ENCODE data around the gene DCLK3. TPM values are rescaled to one million over a fixed set of nuclear protein-coding genes. Genes with fewer than 3 reads are reported as not detected.

The DCLK3 gene
- total RNA-seq, 1 experiment from 2014 or later = 1.4 TPM

DNA sequence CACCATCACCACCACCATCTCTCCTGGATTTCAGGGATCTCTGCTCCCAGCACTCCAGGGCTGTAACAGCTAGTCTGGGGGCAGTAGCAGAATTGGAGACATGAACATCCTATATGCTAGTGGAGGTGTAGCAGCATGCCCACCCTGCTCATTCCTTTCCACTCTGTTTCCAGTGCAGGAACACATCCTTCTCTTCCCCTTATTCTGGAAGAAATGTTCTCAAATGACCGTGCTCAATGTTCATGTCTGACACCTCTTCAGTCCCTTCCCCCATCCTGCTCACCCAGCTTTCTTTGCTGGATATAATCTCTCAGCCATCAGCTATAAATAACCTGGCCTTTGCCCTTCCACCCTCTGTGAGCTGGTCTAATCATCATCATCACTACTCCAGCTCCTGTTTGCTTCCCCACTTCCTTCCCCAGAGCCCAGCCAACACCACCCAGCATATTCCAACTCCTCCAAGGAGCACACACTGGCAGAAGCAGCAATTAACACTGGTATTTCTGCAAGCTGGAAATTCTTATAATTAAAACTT lies 31.1 kb downstream of the DCLK3 start:
- H2BK20ac ChIP-seq (ENCODE audit: low read depth, low read length, poor library complexity, severe bottlenecking) = no peak overlapping the region
- TF ChIP-seq, protein P1, sequence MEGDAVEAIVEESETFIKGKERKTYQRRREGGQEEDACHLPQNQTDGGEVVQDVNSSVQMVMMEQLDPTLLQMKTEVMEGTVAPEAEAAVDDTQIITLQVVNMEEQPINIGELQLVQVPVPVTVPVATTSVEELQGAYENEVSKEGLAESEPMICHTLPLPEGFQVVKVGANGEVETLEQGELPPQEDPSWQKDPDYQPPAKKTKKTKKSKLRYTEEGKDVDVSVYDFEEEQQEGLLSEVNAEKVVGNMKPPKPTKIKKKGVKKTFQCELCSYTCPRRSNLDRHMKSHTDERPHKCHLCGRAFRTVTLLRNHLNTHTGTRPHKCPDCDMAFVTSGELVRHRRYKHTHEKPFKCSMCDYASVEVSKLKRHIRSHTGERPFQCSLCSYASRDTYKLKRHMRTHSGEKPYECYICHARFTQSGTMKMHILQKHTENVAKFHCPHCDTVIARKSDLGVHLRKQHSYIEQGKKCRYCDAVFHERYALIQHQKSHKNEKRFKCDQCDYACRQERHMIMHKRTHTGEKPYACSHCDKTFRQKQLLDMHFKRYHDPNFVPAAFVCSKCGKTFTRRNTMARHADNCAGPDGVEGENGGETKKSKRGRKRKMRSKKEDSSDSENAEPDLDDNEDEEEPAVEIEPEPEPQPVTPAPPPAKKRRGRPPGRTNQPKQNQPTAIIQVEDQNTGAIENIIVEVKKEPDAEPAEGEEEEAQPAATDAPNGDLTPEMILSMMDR (conservative IDR thresholded peaks at IDR 0.05) = no peak
- H2AK5ac ChIP-seq (ENCODE audit: insufficient read length, low read length) = no peak overlapping the region
- peaks cover 4% of the 10 kb centered on the region for H3K27me3 Mint-ChIP-seq (ENCODE audit: low read depth)
- no peak overlapping the region for H2BK15ac ChIP-seq (ENCODE audit: low read depth, low read length)
- H3K4me3 Mint-ChIP-seq = no peak overlapping the region
- H3K27ac ChIP-seq (ENCODE audit: insufficient read length, low read depth, low read length) = no peak overlapping the region
- no peak overlapping the region for H2BK120ac ChIP-seq (ENCODE audit: low read depth, low read length, poor library complexity, severe bottlenecking)
- H3K9me3 Mint-ChIP-seq = no peaks in the 10 kb centered on the region
- no peak overlapping the region for H3K4me2 ChIP-seq (ENCODE audit: insufficient read depth, insufficient read length, low read length)
- no peak overlapping the region for H2AFZ ChIP-seq (ENCODE audit: low read length)
- no peaks in the 10 kb centered on the region for H3K4me1 Mint-ChIP-seq
- H3K79me2 ChIP-seq (ENCODE audit: insufficient read depth, low read length) = no peaks in the 10 kb centered on the region
- H3K27ac Mint-ChIP-seq = 0 out of 7 replicates have a peak overlapping the region, but pooled peaks of 1 of the 3 experiments have one; percentile 5
- no peak overlapping the region for H4K5ac ChIP-seq (ENCODE audit: insufficient read length, low read depth, low read length)
- no peak overlapping the region for H4K8ac ChIP-seq (replicated peaks; ENCODE audit: insufficient read length, low read depth, low read length)
- WGBS (ENCODE audit: extremely low coverage, insufficient read length, low lambda C conversion rate) = no CpG with 5 or more reads among the region's 1 CpG
- no peak overlapping the region for H3K9ac ChIP-seq (ENCODE audit: extremely low read depth, insufficient read length, low read length)
- no peak overlapping the region for H2BK12ac ChIP-seq (ENCODE audit: insufficient read length, low read depth, low read length)
- no peak overlapping the region for H3K56ac ChIP-seq (ENCODE audit: insufficient read length, low read depth, low read length)
- no peaks in the 10 kb centered on the region for H4K20me1 ChIP-seq (ENCODE audit: control insufficient read depth, insufficient read depth, insufficient read length)
- H3K79me1 ChIP-seq (ENCODE audit: insufficient read depth, low read depth, low read length, poor library complexity, severe bottlenecking) = no peaks in the 10 kb centered on the region
- no peak overlapping the region for H3K18ac ChIP-seq (ENCODE audit: insufficient read length, low read depth, low read length)
- no peak overlapping the region for H2BK5ac ChIP-seq (ENCODE audit: insufficient read length, low read length)
- no peak overlapping the region for H3K23ac ChIP-seq (ENCODE audit: insufficient read length, low read depth, low read length)
- H3T11ph ChIP-seq (ENCODE audit: low read length) = no peak overlapping the region
- no peaks in the 10 kb centered on the region for H3K4me1 ChIP-seq (ENCODE audit: insufficient read depth, low read length)
- H3K27me3 ChIP-seq (ENCODE audit: insufficient read depth, low read length) = no peaks in the 10 kb centered on the region
- H3K23me2 ChIP-seq (ENCODE audit: insufficient read length, low read depth, low read length, poor library complexity, severe bottlenecking) = no peaks in the 10 kb centered on the region
- H3K9me3 ChIP-seq (ENCODE audit: control insufficient read depth, low read depth, low read length) = no peaks in the 10 kb centered on the region
- no peak overlapping the region for H3K4ac ChIP-seq (ENCODE audit: low read depth, low read length)
- no peak overlapping the region for H3K14ac ChIP-seq (ENCODE audit: insufficient read depth, low read length)
- no peak for DNase-seq
- H4K91ac ChIP-seq (ENCODE audit: insufficient read length, low read depth, low read length) = no peak overlapping the region
- 0 out of 7 replicates have a peak, but pooled peaks cover 0 to 3% (median 0%) of the 10 kb centered on the region in 3 experiments for H3K36me3 Mint-ChIP-seq (ENCODE audit: insufficient read depth in 1 of 3, low read depth in 3 of 3)

Measured in H9 (cell line).